ENCODE results near the gene JAKMIP2. TPM values are rescaled to one million over a fixed set of nuclear protein-coding genes. Genes with fewer than 3 reads are reported as not detected.
A peak's percentile ranks its signal among the peaks of the same experiment; 100 is the strongest.

Gene JAKMIP2
- total RNA-seq, 1 experiment from 2014 or later = 10.9 TPM

DNA sequence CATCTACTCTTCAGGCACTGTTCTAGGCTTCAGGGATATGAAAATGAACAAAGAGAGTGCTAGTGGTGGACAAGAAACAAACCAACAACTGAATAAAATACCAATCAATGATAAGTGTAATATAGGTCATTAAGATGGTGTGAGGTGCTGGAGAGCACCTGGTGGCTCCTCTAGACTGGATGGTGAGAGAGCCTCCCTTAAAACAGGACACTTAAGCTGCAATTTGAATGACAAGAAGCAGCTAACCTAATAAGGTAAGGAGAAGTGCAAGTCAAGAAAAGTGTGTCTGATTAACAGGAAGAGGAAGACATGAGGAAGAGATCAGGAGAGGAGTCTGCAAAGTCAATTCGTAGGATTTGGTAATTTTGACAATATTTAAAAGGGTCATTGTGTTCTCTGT, 23.1 kb downstream of the JAKMIP2 start:
- no peak overlapping the region for H3K27ac Mint-ChIP-seq
- no peak for DNase-seq (ENCODE audit: low spot score)

DNA sequence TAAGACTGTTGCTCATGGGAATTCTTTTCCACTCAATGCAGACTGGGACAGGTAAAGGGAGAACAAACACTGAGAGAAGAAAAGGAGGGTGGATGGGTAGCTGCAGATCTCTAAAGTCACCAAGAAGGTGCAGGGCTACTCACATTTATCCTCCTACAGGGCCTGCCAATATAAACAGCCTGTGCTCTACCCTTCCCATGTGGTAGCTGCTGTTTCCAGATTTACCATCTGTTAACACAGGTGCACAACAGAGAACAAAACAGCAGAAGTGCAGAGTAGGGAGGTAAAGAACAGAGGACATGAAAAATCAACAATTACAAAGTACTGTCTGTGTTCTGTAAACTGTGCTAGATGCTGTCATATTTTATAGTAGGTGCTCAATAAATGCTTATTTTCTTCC, 26.0 kb downstream of the JAKMIP2 start:
- ChIA-PET POLR2A (no interaction called here), CTCF (no interaction called here)
- H3K27me3 Mint-ChIP-seq (ENCODE audit: low read depth) = no peaks in the 10 kb centered on the region
- no peak for ATAC-seq
- no peak for TF ChIP-seq ZNF121 (CRISPR knock-in tag; IDR thresholded peaks at IDR 0.05)
- TF ChIP-seq CREB1 (CRISPR knock-in tag; IDR thresholded peaks at IDR 0.05) = no peak
- TF ChIP-seq, protein P1, sequence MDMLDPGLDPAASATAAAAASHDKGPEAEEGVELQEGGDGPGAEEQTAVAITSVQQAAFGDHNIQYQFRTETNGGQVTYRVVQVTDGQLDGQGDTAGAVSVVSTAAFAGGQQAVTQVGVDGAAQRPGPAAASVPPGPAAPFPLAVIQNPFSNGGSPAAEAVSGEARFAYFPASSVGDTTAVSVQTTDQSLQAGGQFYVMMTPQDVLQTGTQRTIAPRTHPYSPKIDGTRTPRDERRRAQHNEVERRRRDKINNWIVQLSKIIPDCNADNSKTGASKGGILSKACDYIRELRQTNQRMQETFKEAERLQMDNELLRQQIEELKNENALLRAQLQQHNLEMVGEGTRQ (CRISPR knock-in tag; IDR thresholded peaks at IDR 0.05) = no peak
- TF ChIP-seq, protein P2, sequence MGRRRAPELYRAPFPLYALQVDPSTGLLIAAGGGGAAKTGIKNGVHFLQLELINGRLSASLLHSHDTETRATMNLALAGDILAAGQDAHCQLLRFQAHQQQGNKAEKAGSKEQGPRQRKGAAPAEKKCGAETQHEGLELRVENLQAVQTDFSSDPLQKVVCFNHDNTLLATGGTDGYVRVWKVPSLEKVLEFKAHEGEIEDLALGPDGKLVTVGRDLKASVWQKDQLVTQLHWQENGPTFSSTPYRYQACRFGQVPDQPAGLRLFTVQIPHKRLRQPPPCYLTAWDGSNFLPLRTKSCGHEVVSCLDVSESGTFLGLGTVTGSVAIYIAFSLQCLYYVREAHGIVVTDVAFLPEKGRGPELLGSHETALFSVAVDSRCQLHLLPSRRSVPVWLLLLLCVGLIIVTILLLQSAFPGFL (CRISPR knock-in tag; IDR thresholded peaks at IDR 0.05; ENCODE audit: borderline replicate concordance) = no peak
- TF ChIP-seq, protein P3, sequence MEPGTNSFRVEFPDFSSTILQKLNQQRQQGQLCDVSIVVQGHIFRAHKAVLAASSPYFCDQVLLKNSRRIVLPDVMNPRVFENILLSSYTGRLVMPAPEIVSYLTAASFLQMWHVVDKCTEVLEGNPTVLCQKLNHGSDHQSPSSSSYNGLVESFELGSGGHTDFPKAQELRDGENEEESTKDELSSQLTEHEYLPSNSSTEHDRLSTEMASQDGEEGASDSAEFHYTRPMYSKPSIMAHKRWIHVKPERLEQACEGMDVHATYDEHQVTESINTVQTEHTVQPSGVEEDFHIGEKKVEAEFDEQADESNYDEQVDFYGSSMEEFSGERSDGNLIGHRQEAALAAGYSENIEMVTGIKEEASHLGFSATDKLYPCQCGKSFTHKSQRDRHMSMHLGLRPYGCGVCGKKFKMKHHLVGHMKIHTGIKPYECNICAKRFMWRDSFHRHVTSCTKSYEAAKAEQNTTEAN (CRISPR knock-in tag; IDR thresholded peaks at IDR 0.05) = no peak
- peaks cover 20% of the 10 kb centered on the region for H3K4me1 Mint-ChIP-seq
- no peak overlapping the region for H3K4me3 Mint-ChIP-seq
- H3K9me3 Mint-ChIP-seq = peaks cover 3% of the 10 kb centered on the region; the same call in 1 of the 2 replicates
- peak overlapping the region; percentile 18 for H3K27ac Mint-ChIP-seq
- no peak for DNase-seq (ENCODE audit: low spot score)
- no peaks in the 10 kb centered on the region for H3K36me3 Mint-ChIP-seq

More for the DNA sequence above, 23.1 kb downstream of the JAKMIP2 start:
- Mint-ChIP-seq H3K4me3 (no peak overlapping the region), H3K27me3 (ENCODE audit: low read depth) (no peaks in the 10 kb centered on the region), H3K4me1 (peaks cover 21% of the 10 kb centered on the region), H3K9me3 (peaks cover 3% of the 10 kb centered on the region; the same call in 1 of the 2 replicates), H3K36me3 (no peaks in the 10 kb centered on the region)
- TF ChIP-seq, protein P4, sequence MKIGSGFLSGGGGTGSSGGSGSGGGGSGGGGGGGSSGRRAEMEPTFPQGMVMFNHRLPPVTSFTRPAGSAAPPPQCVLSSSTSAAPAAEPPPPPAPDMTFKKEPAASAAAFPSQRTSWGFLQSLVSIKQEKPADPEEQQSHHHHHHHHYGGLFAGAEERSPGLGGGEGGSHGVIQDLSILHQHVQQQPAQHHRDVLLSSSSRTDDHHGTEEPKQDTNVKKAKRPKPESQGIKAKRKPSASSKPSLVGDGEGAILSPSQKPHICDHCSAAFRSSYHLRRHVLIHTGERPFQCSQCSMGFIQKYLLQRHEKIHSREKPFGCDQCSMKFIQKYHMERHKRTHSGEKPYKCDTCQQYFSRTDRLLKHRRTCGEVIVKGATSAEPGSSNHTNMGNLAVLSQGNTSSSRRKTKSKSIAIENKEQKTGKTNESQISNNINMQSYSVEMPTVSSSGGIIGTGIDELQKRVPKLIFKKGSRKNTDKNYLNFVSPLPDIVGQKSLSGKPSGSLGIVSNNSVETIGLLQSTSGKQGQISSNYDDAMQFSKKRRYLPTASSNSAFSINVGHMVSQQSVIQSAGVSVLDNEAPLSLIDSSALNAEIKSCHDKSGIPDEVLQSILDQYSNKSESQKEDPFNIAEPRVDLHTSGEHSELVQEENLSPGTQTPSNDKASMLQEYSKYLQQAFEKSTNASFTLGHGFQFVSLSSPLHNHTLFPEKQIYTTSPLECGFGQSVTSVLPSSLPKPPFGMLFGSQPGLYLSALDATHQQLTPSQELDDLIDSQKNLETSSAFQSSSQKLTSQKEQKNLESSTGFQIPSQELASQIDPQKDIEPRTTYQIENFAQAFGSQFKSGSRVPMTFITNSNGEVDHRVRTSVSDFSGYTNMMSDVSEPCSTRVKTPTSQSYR (CRISPR knock-in tag; IDR thresholded peaks at IDR 0.05) = no peak
- peak; percentile 79 for ATAC-seq
- CTCF ChIA-PET = interaction anchor here (1.0 kb wide), 1 partner anchor 23 kb away, joined by 3 read pairs; the partner anchor contains the start of gene JAKMIP2
- POLR2A ChIA-PET = no interaction called here

DNA sequence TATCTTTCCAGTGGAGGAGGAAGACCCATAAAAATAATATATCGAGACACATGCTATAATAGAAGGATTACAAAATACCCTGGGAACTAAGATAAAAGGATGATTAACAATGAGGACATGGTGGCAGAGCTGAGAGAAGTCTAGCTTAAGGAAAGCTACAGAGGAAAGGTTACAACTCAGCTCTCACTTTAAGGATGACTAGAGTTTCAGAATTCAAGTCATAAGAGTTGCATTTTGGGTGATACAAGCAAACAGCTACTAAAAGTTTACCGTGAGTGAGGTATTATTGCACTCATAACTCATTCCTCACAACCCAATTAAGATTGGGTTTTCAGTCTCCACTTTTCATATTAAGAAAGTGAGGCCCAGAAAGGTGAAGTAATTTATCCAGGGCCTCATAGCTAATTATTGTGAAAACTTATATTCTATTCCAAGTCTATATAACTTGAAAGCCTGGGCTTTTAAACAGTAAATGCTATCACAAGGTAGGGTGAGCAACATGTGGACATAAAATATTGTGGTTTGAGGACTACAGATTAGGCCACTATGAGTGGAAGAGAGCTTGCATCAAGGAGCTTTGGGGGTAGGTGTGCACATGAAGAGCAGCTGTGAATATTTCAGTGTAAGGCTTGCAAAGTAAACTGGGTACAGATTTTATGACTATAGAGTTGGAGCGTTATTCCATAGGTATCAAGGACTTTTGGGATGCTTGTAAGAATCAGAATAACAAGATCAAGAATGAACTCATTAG, 28.0 kb downstream of the JAKMIP2 start:
- H3K4me1 Mint-ChIP-seq = peaks cover 36% of the 10 kb centered on the region
- CTCF ChIA-PET = no interaction called here

More for the DNA sequence above, 28.0 kb downstream of the JAKMIP2 start:
- ATAC-seq (no peak), DNase-seq (ENCODE audit: low spot score) (no peak)
- no peak for TF ChIP-seq ESRRA (CRISPR knock-in tag; IDR thresholded peaks at IDR 0.05; ENCODE audit: borderline replicate concordance)
- TF ChIP-seq GRHL2 (CRISPR knock-in tag; IDR thresholded peaks at IDR 0.05; ENCODE audit: insufficient replicate concordance, severe bottlenecking) = no peak
- no peak for TF ChIP-seq ZNF671 (CRISPR knock-in tag; IDR thresholded peaks at IDR 0.05)
- no peak for TF ChIP-seq FOXJ3 (CRISPR knock-in tag; IDR thresholded peaks at IDR 0.05; ENCODE audit: borderline replicate concordance)
- TF ChIP-seq NR2C2 (CRISPR knock-in tag; IDR thresholded peaks at IDR 0.05) = no peak
- no peak for TF ChIP-seq CBFB (CRISPR knock-in tag; IDR thresholded peaks at IDR 0.05; ENCODE audit: low read depth)
- no peak for TF ChIP-seq MXD4 (CRISPR knock-in tag; IDR thresholded peaks at IDR 0.05; ENCODE audit: borderline replicate concordance)
- TF ChIP-seq, protein P5, sequence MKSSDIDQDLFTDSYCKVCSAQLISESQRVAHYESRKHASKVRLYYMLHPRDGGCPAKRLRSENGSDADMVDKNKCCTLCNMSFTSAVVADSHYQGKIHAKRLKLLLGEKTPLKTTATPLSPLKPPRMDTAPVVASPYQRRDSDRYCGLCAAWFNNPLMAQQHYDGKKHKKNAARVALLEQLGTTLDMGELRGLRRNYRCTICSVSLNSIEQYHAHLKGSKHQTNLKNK (CRISPR knock-in tag; IDR thresholded peaks at IDR 0.05) = no peak
- TF ChIP-seq, protein P6, sequence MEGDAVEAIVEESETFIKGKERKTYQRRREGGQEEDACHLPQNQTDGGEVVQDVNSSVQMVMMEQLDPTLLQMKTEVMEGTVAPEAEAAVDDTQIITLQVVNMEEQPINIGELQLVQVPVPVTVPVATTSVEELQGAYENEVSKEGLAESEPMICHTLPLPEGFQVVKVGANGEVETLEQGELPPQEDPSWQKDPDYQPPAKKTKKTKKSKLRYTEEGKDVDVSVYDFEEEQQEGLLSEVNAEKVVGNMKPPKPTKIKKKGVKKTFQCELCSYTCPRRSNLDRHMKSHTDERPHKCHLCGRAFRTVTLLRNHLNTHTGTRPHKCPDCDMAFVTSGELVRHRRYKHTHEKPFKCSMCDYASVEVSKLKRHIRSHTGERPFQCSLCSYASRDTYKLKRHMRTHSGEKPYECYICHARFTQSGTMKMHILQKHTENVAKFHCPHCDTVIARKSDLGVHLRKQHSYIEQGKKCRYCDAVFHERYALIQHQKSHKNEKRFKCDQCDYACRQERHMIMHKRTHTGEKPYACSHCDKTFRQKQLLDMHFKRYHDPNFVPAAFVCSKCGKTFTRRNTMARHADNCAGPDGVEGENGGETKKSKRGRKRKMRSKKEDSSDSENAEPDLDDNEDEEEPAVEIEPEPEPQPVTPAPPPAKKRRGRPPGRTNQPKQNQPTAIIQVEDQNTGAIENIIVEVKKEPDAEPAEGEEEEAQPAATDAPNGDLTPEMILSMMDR (IDR thresholded peaks at IDR 0.05) = no peak
- no peak for TF ChIP-seq KAT7 (CRISPR knock-in tag; IDR thresholded peaks at IDR 0.05; ENCODE audit: borderline replicate concordance)
- Mint-ChIP-seq H3K27ac (no peak overlapping the region), H3K4me3 (no peak overlapping the region), H3K27me3 (ENCODE audit: low read depth) (no peaks in the 10 kb centered on the region), H3K36me3 (no peaks in the 10 kb centered on the region), H3K9me3 (peaks cover 3% of the 10 kb centered on the region; the same call in 1 of the 2 replicates)
- POLR2A ChIA-PET = no interaction called here
